HG03575 (cell line): Measurements from ENCODE around the gene CHRND.

Experiments used
- ATAC-seq: cut with Tn5 transposase; IDR thresholded peaks from one replicate; pipeline ENCODE4 v1.9.1; 2021; ENCODE audit not compliant: unreplicated experiment, insufficient number of reproducible peaks, low FRiP score; ENCODE audit errors: extremely low read depth

Gene CHRND

DNA sequence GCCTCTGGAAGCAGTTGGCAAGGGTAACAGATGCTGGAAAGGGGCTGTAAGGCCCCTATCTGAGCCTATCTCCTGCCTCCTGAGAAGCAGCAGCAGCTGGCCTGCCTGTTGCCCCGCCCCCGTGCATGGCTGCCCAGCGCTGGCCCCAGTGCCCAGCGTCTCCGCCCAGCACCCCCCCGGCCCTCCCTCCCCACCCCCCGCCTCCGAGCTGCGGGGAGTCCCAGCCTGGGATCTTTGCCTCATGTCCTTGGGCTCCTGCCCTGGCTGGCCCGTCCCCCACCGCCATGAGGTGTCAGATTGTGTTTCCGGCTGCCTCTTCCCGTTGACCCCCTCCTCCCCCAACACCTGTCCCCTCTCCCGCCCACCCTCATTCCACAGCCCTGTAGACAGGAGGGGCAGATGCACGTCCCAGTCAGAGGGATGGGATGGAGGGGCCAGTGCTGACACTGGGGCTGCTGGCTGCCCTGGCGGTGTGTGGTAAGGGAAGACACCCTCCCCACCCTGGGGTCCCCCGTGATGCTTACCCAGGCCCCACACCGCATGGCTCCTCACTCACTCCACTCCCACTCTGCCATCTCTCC is at the start of gene CHRND:
Gene CHRND, plus strand, starts transcription at position 370 of the 581 bp plus-strand sequence. Its CDS starts 56 bp downstream, at position 426.
- ATAC-seq: no peak

GRCh38 chr2:232476791-232477190 is 49.2 kb upstream of the CHRND start:
- no peak for ATAC-seq

- no peak for ATAC-seq
These were observed 48.0 kb upstream of the CHRND start for GRCh38 chr2:232477751-232478510.

DNA sequence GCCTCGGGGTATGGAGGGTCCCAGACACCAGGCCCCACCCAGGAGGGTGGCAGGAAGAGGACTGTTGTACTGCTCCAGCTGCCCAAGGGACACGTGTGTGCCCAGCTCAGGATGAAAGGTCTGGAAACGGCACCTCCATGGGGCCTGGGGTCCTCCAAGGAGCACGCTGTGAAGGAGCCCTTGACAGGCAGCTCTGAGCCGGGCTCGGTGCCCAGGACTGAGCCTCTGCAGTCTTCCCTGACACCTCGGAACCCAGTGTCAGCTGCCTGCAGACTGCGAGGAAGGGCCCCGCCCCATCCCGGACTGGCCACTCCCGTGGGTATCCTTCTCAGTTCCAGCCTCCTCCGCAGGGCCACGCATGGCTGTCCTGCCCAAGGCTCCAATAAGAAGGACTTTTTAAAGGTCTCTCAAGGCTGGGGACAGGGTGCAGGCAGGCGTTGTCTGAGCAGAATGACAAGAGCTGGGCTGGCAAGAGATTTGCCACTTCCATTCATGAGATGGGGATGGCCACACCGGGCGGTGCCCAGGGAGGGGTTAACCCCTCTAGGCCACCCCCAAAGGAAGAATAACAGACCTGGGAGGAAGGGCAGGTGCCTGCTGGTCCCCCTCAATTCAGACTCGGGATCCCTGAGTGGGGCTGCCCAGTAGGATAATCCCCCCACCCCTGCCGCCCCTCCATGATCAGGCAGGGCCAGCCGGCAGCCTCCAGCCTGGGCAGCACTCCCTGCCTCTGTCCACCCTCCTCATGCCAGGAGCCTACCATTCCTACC is 47.2 kb upstream of the CHRND start:
- no peak for ATAC-seq

- no peak for ATAC-seq
These were observed 46.4 kb upstream of the CHRND start for GRCh38 chr2:232479341-232480200.

DNA sequence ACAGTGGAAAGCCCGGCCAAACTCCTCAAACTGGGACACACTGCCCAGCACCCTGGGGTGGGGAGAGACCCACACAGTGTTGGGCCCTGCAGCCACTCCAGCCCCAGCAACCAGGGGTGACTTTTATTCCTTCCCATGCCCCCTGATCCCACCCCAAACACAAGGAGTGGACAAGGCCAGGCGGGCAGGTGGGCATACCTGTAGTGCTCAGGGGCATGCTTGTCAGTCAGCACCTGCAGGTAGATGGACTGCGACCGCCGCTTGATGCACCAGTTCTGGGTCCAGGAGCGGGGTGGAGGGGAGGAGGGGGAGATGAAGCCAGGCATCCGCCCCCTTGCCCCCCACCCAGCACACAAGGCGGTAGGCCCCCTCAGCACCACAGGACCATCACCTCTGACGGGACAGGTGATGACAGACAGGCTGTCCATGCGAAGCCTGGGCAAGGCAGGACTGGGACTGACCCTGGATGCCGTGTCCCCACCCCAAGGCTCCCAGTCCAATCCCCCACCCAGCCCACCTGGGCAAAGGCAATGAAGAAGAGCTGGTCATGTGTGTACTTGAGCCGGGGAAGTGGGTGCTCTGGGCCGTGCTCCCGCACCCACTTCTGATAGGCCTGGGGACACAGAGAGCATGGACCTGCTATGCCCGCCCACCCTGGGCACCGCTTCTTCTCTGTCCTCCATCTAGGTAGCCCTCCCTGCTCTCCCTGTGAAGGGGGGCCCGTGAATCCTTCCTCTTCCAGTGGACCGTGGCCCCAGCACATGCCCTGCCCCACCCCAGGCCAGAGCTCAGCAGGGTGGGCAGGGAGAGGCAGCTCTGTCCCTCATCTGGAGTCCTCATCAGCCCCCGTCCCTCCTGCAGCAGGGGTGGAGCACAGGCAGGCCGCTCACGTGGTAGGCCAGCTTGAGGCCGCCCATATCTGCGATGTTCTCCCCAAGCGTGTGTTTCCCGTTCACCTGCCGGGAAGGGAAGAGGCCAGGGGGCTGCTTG is 45.5 kb upstream of the CHRND start:
- ATAC-seq: no peak

DNA sequence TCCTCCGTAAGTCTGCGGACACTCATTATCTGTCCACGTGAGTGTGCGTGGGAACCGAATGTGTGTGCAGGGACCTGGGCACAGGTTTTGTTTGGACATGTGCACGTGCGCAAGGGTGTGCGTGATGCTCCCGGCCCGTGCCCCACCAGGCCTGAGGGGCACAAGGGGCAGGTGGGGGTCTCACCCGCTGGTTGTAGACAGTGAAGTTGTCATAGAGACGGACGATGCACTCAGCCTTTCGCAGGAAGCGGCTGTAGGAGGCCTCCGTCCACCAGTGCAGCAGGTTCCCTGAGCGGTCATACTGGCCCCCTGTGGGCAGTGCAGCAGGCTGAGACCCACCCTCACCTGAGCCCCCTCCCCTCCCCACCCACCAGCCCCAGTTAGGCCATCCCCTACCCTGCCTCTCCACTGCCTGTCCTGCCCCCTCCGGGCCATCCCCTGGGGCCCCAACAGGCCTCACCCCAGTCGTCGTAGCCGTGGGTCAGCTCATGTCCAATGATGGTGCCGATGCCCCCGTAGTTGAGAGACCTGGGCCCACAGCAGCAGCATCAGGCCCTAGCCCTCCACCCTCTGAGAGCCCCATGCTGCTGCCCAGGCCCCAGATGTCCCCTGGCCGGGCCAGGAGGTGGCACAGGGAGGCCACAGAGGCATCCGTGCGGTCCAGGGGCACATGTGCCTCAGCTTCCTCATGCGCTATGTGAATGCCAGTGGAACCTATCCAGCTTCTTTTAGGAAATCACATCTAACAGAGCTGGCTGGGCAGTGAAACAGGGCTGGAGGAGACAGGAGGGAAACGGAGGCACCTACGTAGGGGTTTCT is 44.4 kb upstream of the CHRND start:
- no peak for ATAC-seq

GRCh38 chr2:232482301-232483238 is 43.4 kb upstream of the CHRND start:
- no peak for ATAC-seq

DNA sequence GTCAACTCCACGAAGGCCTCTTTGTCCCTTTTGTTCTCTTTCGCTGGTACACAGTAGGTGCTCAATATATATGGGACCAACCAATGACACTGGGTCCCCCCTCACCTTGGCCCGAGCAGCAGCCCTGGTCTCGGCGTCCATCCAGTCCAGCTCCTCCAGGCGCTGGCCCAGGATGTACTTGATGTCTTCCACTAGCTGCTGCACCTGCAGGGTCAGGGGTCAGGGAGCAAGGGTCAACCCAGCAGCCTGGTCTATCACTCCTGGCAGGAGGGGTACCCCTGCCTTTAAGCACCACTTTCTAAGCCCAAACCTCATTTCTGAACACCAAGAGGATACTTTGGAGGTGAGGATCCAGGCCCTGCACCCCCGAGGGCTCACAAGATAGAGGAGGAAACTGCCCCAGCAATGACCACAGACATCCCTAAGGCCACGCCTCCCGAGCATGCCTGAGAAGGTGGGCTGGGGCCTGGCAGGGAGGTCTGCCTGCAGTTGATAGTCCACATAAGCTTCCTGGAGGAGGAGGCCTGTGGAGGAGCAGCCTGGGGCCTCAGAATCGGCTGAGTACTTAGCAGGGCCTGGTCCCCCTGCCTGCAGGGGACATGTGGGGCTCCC is 42.5 kb upstream of the CHRND start:
- ATAC-seq: no peak

DNA sequence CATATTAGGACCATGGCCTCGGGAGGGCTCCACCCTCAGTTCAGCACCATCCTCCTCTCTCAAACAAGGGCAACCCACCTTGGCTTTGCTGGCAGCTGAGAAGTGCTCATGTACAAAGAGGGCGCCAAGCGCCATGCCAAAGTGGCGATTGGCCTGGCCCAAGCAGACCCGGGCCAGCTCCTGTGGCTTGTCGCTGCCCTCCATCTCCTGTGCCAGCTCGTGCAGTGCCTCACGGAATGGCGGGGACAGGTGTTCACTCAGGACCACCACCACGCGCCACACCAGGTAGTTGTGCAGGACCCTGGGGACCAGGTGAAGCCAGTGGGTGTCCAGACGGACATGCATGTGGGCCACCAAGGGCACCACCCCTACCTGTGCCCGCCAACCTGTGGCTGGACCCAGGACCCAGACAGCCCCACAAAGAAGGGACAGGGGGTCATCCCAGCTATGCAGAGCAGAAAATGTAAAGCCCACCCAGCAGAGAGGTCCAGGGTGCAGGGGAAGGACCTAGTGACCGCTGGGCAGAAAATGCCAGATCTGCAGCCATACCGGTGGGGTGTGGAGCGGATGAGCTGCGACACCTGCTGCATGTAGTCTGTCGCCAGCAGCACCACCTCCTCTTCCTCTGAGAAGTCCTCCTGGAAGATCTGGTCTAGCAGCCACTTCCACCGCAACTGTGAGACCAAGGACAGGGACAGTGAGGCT is 41.9 kb upstream of the CHRND start:
- no peak for ATAC-seq

- ATAC-seq: no peak
These were observed 41.2 kb upstream of the CHRND start for GRCh38 chr2:232484628-232485347.

DNA sequence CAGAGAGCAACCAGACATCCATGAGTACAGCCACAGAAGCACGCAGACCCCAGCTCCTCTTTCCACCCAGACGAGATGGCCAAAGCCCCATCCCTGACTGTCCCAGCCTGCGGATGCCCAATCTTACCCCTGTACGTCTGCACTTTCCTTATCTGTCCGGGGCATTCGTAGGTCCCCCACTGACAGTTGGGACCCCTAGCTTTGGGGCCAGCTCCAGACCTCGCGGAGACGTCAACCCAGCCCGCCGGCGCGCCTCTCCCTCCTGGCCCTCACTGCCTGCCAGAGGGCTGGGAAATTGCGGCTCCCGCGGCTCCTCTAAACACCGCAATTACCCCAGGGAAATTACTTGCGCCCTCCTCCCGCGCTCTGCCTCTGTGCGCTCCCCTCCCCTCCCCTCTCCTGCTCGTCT is 40.6 kb upstream of the CHRND start:
- no peak for ATAC-seq

- no peak for ATAC-seq
These were observed 40.0 kb upstream of the CHRND start for GRCh38 chr2:232485757-232486557.
